Epithelial cell of proximal tubule (primary cell): ENCODE measurements around the gene CD59. TPM values are rescaled to one million over a fixed set of nuclear protein-coding genes. Genes with fewer than 3 reads are reported as not detected.

ENCODE experiments used
- DNase-seq: peaks from one replicate; pipeline ENCODE4 v3.0.0-alpha.2; 2011; ENCODE audit warnings: low read depth
- H3K4me3 ChIP-seq: 2 replicates; pipeline ENCODE4 v1.5.1; 2011; ENCODE audit warnings: low read depth, mild to moderate bottlenecking, low read length
- total RNA-seq: library from RNA; depleted of rRNA; stranded (reverse); fragments of >200 nt; gene quantifications from 2 replicates; pipeline ENCODE4 v1.2.3, GENCODE V29; 2015
- TF ChIP-seq, protein P1 (sequence below): conservative IDR thresholded peaks from 2 replicates; pipeline ENCODE4 v1.5.1; 2012; ENCODE audit warnings: low read depth, mild to moderate bottlenecking, low read length

CD59 gene
- total RNA-seq, 1 donor from 2014 or later = 615 TPM

GRCh38 chr11:33770236-33770635 is 34.0 kb upstream of the CD59 start:
- no peak overlapping the region for H3K4me3 ChIP-seq
- TF ChIP-seq, protein P1, sequence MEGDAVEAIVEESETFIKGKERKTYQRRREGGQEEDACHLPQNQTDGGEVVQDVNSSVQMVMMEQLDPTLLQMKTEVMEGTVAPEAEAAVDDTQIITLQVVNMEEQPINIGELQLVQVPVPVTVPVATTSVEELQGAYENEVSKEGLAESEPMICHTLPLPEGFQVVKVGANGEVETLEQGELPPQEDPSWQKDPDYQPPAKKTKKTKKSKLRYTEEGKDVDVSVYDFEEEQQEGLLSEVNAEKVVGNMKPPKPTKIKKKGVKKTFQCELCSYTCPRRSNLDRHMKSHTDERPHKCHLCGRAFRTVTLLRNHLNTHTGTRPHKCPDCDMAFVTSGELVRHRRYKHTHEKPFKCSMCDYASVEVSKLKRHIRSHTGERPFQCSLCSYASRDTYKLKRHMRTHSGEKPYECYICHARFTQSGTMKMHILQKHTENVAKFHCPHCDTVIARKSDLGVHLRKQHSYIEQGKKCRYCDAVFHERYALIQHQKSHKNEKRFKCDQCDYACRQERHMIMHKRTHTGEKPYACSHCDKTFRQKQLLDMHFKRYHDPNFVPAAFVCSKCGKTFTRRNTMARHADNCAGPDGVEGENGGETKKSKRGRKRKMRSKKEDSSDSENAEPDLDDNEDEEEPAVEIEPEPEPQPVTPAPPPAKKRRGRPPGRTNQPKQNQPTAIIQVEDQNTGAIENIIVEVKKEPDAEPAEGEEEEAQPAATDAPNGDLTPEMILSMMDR = no peak
- DNase-seq = no peak

- no peak overlapping the region for H3K4me3 ChIP-seq
- TF ChIP-seq, protein P1 = no peak
- no peak for DNase-seq
Observed at GRCh38 chr11:33769542-33769941, 33.3 kb upstream of the CD59 start.

GRCh38 chr11:33767624-33768023 is 31.4 kb upstream of the CD59 start:
- H3K4me3 ChIP-seq = no peak overlapping the region
- TF ChIP-seq, protein P1 = no peak
- no peak for DNase-seq

DNA sequence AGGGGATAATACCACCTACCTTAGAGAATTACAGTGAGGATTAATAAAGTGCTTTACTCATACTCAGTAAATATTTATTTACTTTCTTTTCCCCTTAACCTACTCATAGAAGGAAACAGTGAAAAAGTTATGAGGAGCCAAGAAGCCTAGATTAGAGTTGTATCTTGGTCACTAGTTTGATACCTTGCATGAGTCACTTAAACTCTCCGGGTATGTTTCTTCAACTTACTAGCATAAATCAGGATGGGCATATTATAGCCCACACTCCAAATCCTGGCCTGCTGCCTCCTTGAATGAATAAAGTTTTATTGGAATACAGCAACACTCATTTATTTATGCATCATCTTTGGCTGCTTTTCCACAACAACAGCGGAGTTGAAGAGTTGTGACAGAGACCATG is 29.9 kb upstream of the CD59 start:
- H3K4me3 ChIP-seq = no peak overlapping the region
- DNase-seq = no peak
- TF ChIP-seq, protein P1 = no peak

DNA sequence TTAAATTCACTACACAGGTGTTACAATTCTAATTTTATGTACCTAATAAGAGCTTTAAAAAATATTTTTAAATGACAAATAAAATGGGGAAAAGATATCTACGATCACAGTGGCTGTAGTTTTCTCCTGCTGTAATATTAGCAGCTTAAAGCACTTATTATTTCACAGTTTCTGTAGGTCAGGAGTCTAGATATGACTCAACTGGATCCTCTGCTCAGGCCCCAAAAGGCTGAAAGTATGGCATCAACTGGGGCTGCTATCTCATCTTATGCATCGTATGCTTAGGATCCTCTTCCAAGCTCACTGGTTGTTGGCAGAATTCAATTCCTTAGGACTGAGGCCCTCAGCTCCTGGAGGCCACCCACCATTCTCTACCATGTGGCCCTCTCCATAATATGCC is 25.2 kb upstream of the CD59 start:
- DNase-seq = no peak
- TF ChIP-seq, protein P1 = no peak
- no peak overlapping the region for H3K4me3 ChIP-seq

DNA sequence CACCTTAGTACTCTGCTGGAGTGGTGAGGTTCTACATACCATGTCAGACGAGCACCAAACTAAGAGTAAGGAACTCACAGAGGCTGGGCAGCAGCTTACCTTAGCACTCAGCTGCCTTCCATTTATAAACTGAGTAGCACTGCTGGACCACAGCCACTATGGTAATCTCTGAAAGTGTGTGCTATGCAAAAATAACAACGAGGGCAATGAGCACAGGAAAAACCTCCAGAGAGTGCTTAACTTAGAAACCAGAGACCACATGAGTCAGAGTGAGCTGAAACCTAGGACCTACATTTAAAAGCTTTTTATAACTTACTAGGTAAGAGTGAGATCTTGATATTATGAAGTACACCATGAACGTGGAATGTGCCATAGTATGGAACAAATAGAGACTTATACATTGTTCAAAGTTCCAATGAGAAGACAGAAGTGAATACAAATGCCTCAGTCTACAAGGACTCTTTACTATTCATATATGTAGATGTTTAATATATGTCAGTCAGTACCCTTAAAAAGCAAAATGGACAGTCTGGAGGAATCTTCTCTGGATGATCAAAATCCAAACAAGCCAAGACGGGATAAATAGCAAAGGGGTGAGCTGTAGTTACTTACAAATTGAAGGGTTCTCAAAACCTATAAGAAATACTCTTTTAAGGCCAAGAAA is 17.2 kb upstream of the CD59 start:
- TF ChIP-seq, protein P1 = no peak
- no peak for DNase-seq
- H3K4me3 ChIP-seq = no peak overlapping the region

DNA sequence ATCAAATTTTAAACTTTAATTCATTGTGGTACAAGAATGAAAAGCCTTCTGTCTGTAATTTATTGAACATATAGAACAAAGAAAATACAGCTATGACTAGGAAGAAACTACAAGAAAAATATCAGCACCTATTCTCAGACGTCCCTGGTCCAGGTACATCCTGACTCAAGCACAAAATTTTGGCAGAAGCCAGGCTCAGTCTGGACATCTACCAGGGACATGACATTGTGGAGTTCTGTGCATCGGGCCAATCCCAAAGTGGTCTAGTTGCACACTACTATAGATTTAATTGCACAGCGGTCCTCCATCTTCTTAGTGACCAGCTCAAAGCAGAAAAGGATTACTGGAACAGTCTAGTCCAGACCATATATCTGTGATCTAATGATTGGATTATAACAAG is 15.7 kb upstream of the CD59 start:
- TF ChIP-seq, protein P1 = no peak
- DNase-seq = no peak
- no peak overlapping the region for H3K4me3 ChIP-seq
